HepG2 (cell line): ENCODE results near the gene UBE2R2. TPM values are rescaled to one million over a fixed set of nuclear protein-coding genes. Genes with fewer than 3 reads are reported as not detected.

Experiments used
- HNRNPUL1 ChIP-seq: fragments of 200-400 bp; formaldehyde crosslinking; IDR thresholded peaks from 2 replicates; pipeline ENCODE4 v1.6.1; 2017; ENCODE audit warnings: low read depth, mild to moderate bottlenecking, low read length, moderate library complexity
- ONECUT2 ChIP-seq: sonication (generic); formaldehyde crosslinking; IDR thresholded peaks from 2 replicates; pipeline ENCODE4 v1.4.0; 2020; ENCODE audit warnings: missing genetic modification reagents
- TCF7 ChIP-seq: sonication (generic); IDR thresholded peaks from 2 replicates; pipeline ENCODE4 v1.6.1; 2016; ENCODE audit warnings: antibody characterized with exemption, low read depth
- ZFP1 ChIP-seq: IDR thresholded peaks from 2 replicates; pipeline ENCODE4 v1.6.1; 2016
- ZFP62 ChIP-seq: sonication (generic); formaldehyde crosslinking; IDR thresholded peaks from 2 replicates; pipeline ENCODE4 v1.4.0; 2020; ENCODE audit warnings: missing genetic modification reagents
- ZNF101 ChIP-seq: sonication (generic); formaldehyde crosslinking; IDR thresholded peaks from 2 replicates; pipeline ENCODE4 v1.4.0; 2020; ENCODE audit warnings: mild to moderate bottlenecking, low read depth, missing genetic modification reagents, borderline replicate concordance
- ZNF138 ChIP-seq: sonication (generic); formaldehyde crosslinking; IDR thresholded peaks from 2 replicates; pipeline ENCODE4 v1.5.0; 2020; ENCODE audit warnings: mild to moderate bottlenecking, low read depth, missing genetic modification reagents
- ZNF337 ChIP-seq: sonication (generic); formaldehyde crosslinking; IDR thresholded peaks from 2 replicates; pipeline ENCODE4 v1.5.1; 2020; ENCODE audit warnings: missing genetic modification reagents, low read depth, mild to moderate bottlenecking, borderline replicate concordance
- ZNF773 ChIP-seq: sonication (generic); formaldehyde crosslinking; IDR thresholded peaks from 2 replicates; pipeline ENCODE4 v1.4.0; 2020; ENCODE audit warnings: missing genetic modification reagents, borderline replicate concordance
- ZNF776 ChIP-seq: sonication (generic); formaldehyde crosslinking; IDR thresholded peaks from 2 replicates; pipeline ENCODE4 v1.4.0; 2020; ENCODE audit warnings: mild to moderate bottlenecking, missing genetic modification reagents
- ZNF839 ChIP-seq: sonication (generic); formaldehyde crosslinking; IDR thresholded peaks from 2 replicates; pipeline ENCODE4 v1.4.0; 2020; ENCODE audit warnings: missing genetic modification reagents, mild to moderate bottlenecking, borderline replicate concordance
- polyA plus RNA-seq, 8 experiments: library from polyadenylated mRNA; depleted of rRNA in 3 of 8; stranded (reverse) in 7 of 8; unstranded in 1 of 8; fragments of >200 nt; fragmentation: Illumina TruSeq in 4 of 8; extraction: Trizol in 4 of 8; gene quantifications; 2 replicates each; pipeline versions ENCODE4 v1.2.1 to v1.2.3, GENCODE V29; 2011 to 2016; ENCODE audit warnings: low read depth in 4 of 8, missing spikeins in 1 of 8, mixed read lengths in 1 of 8; ENCODE audit not compliant: insufficient read depth in 1 of 8
- total RNA-seq, 5 experiments: library from RNA; depleted of rRNA; stranded (reverse); fragments of >200 nt; fragmentation: Illumina TruSeq; extraction: Trizol; gene quantifications; 2 replicates each; pipeline ENCODE4 v1.2.3, GENCODE V29; 2016; ENCODE audit warnings: low read depth in 1 of 5
- TF ChIP-seq, protein P1 (sequence below): IDR thresholded peaks from 2 replicates; pipeline ENCODE4 v1.6.1; 2016; ENCODE audit warnings: missing compliant biosample characterization, missing genetic modification reagents, borderline replicate concordance
- TF ChIP-seq, protein P2 (sequence below), 2 experiments: sonication (generic) in 1 of 2; formaldehyde crosslinking in 1 of 2; IDR thresholded peaks; 2 replicates each; pipeline versions ENCODE4 v1.6.1 to v1.9.0; 2014 to 2022; ENCODE audit warnings: antibody characterized with exemption in 1 of 2, borderline replicate concordance in 1 of 2, inconsistent platforms in 1 of 2, low read depth in 1 of 2, missing genetic modification reagents in 1 of 2
- TF ChIP-seq, protein P3 (sequence below): sonication (generic); formaldehyde crosslinking; IDR thresholded peaks from 2 replicates; pipeline ENCODE4 v1.4.0; 2020; ENCODE audit warnings: missing genetic modification reagents, mild to moderate bottlenecking, borderline replicate concordance
- TF ChIP-seq, protein P4 (sequence below): sonication (generic); formaldehyde crosslinking; IDR thresholded peaks from 2 replicates; pipeline ENCODE4 v1.4.0; 2020; ENCODE audit warnings: missing genetic modification reagents, mild to moderate bottlenecking, borderline replicate concordance
- TF ChIP-seq, protein P5 (sequence below): sonication (generic); formaldehyde crosslinking; IDR thresholded peaks from 2 replicates; pipeline ENCODE4 v1.5.0; 2020; ENCODE audit warnings: mild to moderate bottlenecking, missing genetic modification reagents

Gene UBE2R2
- total and polyA plus RNA-seq, 2 of the 13 experiments (the other 11 are each of a cell fraction or from before 2014, with no cell fraction given) = 14.8 to 20.9 TPM

DNA sequence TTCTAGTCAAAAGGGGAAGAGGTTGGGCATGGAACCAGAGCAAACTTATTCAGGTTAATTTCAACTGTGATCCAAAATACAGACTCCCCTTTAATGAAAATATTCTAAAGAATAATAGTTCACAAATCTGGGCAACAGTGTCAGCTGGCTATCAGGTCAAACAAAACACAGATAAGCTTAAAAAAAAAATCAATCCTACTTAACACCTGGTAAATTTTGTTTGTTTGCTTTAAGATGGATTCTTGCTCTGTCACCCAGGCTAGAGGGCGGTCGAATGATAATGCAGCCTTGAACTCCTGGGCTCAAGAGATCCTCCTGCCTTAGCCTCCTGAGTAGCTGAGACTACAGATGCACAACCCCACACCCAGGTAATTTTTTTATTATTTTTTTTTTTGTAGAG is 142.8 kb downstream of the UBE2R2 start (continued):
- TF ChIP-seq, protein P1, sequence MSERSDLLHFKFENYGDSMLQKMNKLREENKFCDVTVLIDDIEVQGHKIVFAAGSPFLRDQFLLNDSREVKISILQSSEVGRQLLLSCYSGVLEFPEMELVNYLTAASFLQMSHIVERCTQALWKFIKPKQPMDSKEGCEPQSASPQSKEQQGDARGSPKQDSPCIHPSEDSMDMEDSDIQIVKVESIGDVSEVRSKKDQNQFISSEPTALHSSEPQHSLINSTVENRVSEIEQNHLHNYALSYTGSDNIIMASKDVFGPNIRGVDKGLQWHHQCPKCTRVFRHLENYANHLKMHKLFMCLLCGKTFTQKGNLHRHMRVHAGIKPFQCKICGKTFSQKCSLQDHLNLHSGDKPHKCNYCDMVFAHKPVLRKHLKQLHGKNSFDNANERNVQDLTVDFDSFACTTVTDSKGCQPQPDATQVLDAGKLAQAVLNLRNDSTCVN (CRISPR knock-in tag) = no peak
- TF ChIP-seq ZNF101 (CRISPR knock-in tag) (no peak), HNRNPUL1 (no peak), TCF7 (peak; percentile 31; the same call in 1 of the 2 replicates), ZNF773 (no peak), ZNF839 (CRISPR knock-in tag) (no peak), ZNF337 (CRISPR knock-in tag) (no peak), ZNF776 (CRISPR knock-in tag) (no peak), ZFP1 (no peak), ZNF138 (CRISPR knock-in tag) (no peak), ONECUT2 (CRISPR knock-in tag) (peak; percentile 69; the same call in 1 of the 2 replicates), ZFP62 (CRISPR knock-in tag) (no peak)
- TF ChIP-seq, protein P2, sequence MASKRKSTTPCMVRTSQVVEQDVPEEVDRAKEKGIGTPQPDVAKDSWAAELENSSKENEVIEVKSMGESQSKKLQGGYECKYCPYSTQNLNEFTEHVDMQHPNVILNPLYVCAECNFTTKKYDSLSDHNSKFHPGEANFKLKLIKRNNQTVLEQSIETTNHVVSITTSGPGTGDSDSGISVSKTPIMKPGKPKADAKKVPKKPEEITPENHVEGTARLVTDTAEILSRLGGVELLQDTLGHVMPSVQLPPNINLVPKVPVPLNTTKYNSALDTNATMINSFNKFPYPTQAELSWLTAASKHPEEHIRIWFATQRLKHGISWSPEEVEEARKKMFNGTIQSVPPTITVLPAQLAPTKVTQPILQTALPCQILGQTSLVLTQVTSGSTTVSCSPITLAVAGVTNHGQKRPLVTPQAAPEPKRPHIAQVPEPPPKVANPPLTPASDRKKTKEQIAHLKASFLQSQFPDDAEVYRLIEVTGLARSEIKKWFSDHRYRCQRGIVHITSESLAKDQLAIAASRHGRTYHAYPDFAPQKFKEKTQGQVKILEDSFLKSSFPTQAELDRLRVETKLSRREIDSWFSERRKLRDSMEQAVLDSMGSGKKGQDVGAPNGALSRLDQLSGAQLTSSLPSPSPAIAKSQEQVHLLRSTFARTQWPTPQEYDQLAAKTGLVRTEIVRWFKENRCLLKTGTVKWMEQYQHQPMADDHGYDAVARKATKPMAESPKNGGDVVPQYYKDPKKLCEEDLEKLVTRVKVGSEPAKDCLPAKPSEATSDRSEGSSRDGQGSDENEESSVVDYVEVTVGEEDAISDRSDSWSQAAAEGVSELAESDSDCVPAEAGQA (IDR thresholded peaks at IDR 0.05; ENCODE audit: low read depth) = no peak
- TF ChIP-seq, protein P2 (CRISPR knock-in tag; IDR thresholded peaks at IDR 0.05; ENCODE audit: borderline replicate concordance) = no peak
- TF ChIP-seq, protein P3, sequence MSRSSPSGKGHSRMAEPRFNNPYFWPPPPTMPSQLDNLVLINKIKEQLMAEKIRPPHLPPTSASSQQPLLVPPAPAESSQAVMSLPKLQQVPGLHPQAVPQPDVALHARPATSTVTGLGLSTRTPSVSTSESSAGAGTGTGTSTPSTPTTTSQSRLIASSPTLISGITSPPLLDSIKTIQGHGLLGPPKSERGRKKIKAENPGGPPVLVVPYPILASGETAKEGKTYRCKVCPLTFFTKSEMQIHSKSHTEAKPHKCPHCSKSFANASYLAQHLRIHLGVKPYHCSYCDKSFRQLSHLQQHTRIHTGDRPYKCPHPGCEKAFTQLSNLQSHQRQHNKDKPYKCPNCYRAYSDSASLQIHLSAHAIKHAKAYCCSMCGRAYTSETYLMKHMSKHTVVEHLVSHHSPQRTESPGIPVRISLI (CRISPR knock-in tag) = no peak
- TF ChIP-seq, protein P4, sequence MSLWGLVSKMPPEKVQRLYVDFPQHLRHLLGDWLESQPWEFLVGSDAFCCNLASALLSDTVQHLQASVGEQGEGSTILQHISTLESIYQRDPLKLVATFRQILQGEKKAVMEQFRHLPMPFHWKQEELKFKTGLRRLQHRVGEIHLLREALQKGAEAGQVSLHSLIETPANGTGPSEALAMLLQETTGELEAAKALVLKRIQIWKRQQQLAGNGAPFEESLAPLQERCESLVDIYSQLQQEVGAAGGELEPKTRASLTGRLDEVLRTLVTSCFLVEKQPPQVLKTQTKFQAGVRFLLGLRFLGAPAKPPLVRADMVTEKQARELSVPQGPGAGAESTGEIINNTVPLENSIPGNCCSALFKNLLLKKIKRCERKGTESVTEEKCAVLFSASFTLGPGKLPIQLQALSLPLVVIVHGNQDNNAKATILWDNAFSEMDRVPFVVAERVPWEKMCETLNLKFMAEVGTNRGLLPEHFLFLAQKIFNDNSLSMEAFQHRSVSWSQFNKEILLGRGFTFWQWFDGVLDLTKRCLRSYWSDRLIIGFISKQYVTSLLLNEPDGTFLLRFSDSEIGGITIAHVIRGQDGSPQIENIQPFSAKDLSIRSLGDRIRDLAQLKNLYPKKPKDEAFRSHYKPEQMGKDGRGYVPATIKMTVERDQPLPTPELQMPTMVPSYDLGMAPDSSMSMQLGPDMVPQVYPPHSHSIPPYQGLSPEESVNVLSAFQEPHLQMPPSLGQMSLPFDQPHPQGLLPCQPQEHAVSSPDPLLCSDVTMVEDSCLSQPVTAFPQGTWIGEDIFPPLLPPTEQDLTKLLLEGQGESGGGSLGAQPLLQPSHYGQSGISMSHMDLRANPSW (CRISPR knock-in tag) = no peak
- TF ChIP-seq, protein P5, sequence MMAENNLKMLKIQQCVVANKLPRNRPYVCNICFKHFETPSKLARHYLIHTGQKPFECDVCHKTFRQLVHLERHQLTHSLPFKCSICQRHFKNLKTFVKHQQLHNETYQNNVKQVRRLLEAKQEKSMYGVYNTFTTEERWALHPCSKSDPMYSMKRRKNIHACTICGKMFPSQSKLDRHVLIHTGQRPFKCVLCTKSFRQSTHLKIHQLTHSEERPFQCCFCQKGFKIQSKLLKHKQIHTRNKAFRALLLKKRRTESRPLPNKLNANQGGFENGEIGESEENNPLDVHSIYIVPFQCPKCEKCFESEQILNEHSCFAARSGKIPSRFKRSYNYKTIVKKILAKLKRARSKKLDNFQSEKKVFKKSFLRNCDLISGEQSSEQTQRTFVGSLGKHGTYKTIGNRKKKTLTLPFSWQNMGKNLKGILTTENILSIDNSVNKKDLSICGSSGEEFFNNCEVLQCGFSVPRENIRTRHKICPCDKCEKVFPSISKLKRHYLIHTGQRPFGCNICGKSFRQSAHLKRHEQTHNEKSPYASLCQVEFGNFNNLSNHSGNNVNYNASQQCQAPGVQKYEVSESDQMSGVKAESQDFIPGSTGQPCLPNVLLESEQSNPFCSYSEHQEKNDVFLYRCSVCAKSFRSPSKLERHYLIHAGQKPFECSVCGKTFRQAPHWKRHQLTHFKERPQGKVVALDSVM (CRISPR knock-in tag) = peak; percentile 90
